Ishikawa (cell line): ENCODE measurements around the gene CHMP1A.

Experiments
- CEBPB ChIP-seq: IDR thresholded peaks from 2 replicates; pipeline ENCODE4 v1.6.1; 2012
- CREB1 ChIP-seq: IDR thresholded peaks from 2 replicates; pipeline ENCODE4 v1.6.1; 2012; ENCODE audit warnings: low read depth
- EGR1 ChIP-seq: IDR thresholded peaks from 2 replicates; pipeline ENCODE4 v1.6.1; 2012
- EP300 ChIP-seq: IDR thresholded peaks from 2 replicates; pipeline ENCODE4 v1.6.1; 2012; ENCODE audit warnings: borderline replicate concordance
- FOXM1 ChIP-seq: IDR thresholded peaks from 2 replicates; pipeline ENCODE4 v1.6.1; 2012; ENCODE audit warnings: low read depth, borderline replicate concordance
- MAX ChIP-seq: IDR thresholded peaks from 2 replicates; pipeline ENCODE4 v1.6.1; 2012
- NFIC ChIP-seq: IDR thresholded peaks from 2 replicates; pipeline ENCODE4 v1.6.1; 2012
- RAD21 ChIP-seq: IDR thresholded peaks from 2 replicates; pipeline ENCODE4 v1.6.1; 2012; ENCODE audit warnings: low read depth
- TAF1 ChIP-seq: IDR thresholded peaks from 2 replicates; pipeline ENCODE4 v1.6.1; 2012; ENCODE audit warnings: low read depth, mild to moderate bottlenecking
- TCF12 ChIP-seq: IDR thresholded peaks from 2 replicates; pipeline ENCODE4 v1.6.1; 2012; ENCODE audit warnings: low read depth
- TEAD4 ChIP-seq: IDR thresholded peaks from 2 replicates; pipeline ENCODE4 v1.6.1; 2012
- USF1 ChIP-seq: IDR thresholded peaks from 2 replicates; pipeline ENCODE4 v1.6.1; 2012
- YY1 ChIP-seq: IDR thresholded peaks from 2 replicates; pipeline ENCODE4 v1.6.1; 2012; ENCODE audit warnings: low read depth
- ZBTB7A ChIP-seq: IDR thresholded peaks from 2 replicates; pipeline ENCODE4 v1.6.1; 2012; ENCODE audit warnings: low read depth
- TF ChIP-seq, protein P1 (sequence below): IDR thresholded peaks from 2 replicates; pipeline ENCODE4 v1.6.1; 2012; ENCODE audit warnings: low read depth, mild to moderate bottlenecking

CHMP1A gene

DNA sequence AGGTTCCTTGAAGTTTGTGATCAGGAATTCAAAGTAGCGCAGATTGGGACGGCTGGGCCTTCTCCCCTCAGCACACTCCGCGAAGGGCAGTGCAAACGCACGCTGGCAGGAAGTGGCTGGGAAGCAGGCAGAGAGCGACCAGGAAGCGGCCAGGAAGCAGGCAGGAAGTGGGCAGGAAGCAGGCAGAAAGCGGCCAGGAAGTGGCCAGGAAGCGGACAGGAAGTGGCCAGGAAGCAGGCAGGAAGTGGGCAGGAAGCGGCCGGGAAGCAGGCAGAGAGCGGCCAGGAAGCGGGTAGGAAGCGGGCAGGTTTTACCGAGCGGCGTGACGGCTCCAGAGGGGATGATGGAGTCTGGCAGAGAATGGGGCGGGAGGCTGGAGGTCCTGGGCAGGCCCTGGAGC, 40.9 kb downstream of the CHMP1A start:
- TF ChIP-seq TCF12 (no peak), CREB1 (no peak), RAD21 (no peak), TAF1 (no peak), YY1 (no peak), TEAD4 (no peak), ZBTB7A (no peak), CEBPB (no peak), USF1 (no peak), MAX (no peak)
- TF ChIP-seq, protein P1, sequence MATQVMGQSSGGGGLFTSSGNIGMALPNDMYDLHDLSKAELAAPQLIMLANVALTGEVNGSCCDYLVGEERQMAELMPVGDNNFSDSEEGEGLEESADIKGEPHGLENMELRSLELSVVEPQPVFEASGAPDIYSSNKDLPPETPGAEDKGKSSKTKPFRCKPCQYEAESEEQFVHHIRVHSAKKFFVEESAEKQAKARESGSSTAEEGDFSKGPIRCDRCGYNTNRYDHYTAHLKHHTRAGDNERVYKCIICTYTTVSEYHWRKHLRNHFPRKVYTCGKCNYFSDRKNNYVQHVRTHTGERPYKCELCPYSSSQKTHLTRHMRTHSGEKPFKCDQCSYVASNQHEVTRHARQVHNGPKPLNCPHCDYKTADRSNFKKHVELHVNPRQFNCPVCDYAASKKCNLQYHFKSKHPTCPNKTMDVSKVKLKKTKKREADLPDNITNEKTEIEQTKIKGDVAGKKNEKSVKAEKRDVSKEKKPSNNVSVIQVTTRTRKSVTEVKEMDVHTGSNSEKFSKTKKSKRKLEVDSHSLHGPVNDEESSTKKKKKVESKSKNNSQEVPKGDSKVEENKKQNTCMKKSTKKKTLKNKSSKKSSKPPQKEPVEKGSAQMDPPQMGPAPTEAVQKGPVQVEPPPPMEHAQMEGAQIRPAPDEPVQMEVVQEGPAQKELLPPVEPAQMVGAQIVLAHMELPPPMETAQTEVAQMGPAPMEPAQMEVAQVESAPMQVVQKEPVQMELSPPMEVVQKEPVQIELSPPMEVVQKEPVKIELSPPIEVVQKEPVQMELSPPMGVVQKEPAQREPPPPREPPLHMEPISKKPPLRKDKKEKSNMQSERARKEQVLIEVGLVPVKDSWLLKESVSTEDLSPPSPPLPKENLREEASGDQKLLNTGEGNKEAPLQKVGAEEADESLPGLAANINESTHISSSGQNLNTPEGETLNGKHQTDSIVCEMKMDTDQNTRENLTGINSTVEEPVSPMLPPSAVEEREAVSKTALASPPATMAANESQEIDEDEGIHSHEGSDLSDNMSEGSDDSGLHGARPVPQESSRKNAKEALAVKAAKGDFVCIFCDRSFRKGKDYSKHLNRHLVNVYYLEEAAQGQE: no peak

- TF ChIP-seq RAD21 (peak; percentile 25; the same call in 1 of the 2 replicates), FOXM1 (no peak)
These were observed 41.9 kb downstream of the CHMP1A start for GRCh38 chr16:89615596-89616090.

GRCh38 chr16:89615176-89615575, 42.3 kb downstream of the CHMP1A start:
- TF ChIP-seq USF1 (no peak), CREB1 (no peak), CEBPB (no peak), TEAD4 (no peak), TAF1 (no peak), FOXM1 (no peak), EGR1 (no peak)

- TF ChIP-seq YY1 (no peak), CREB1 (no peak), TCF12 (no peak), ZBTB7A (no peak), NFIC (no peak), RAD21 (no peak), TAF1 (no peak), MAX (no peak), CEBPB (no peak), EGR1 (no peak), EP300 (no peak), USF1 (no peak), FOXM1 (no peak), TEAD4 (no peak)
- TF ChIP-seq, protein P1: no peak
These were observed 43.5 kb downstream of the CHMP1A start for GRCh38 chr16:89613954-89614459.

DNA sequence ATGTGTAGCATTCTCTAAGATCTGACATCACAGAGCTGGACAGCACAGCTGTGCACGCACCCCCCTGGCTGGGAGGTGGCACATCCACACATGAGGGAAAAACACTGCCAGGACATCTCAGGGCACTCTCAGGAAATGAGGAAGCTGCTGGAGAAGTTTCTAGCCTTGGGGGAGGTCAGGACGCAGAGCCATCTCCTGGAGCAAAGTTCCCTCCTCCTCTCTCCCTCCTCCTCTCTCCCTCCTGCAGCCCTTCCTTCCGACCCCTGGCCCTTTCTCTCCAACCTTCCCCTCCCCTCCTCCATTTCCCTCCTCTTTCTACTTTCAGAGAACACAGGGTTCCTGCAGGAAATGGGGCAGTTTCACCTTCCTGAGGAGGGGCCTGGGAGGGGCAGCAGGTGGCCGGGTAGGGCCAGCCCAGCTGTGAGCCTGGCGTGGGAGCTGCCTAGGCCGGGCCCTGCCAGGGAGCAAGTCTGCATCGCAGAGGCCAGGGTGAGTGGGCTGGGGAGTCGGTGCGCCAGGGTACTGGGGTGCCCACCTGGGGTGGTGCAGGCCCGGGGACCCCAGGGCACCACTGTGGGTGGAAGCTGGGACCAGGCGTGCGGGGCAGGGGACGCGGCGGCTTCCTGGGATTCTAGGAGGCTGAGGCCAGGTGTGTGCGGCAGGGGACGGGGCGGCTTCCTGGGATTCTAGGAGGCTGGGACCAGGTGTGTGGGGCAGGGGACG, 44.1 kb downstream of the CHMP1A start, which contains the start of gene DPEP1:
Gene DPEP1 (plus strand): TSS at position 412 of the 723 bp plus-strand sequence. CDS start 16,769 bp downstream, outside the sequence.
- TF ChIP-seq, protein P1: no peak
- no peak for TF ChIP-seq EGR1
- TF ChIP-seq EP300: no peak
- no peak for TF ChIP-seq TCF12
- TF ChIP-seq ZBTB7A: no peak
